ENCODE measurements around the gene PRSS2.
"Not testable (repeated sequence)": the region's sequence is repeated elsewhere in the genome, so short reads cannot be mapped to it uniquely, and the experiment has no call there.

Gene PRSS2

DNA sequence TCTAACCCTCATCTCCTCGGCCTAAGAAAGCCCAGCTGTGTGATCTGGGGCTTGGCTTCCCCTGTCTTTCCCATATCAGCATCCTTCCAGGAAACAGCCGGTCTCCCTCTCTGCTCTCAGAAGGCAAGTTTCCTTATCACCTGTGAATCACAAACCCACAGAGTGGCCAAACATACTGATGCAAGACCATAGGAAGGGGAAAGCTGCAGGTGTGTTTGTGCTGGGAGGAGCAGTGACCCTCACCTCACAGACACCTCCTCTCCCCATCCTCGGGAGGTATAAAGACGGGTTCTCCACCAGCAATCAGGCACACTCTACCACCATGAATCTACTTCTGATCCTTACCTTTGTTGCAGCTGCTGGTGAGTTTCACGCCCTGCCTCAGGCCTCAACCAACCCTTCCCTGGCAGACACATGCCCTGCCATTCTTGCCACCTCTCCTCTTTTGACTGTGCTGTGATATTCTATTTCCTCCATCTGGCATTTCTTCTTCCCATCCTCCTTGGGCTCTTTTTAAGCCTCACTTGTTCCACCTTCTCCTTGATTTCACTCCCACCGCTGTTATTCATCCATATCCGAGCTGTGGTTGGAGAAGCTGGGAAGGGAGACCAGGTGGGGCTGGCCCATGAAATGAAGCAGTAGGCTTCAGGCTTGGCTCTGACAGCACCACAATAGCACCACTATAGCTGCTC, at the start of gene PRSS2:
Gene PRSS2 (plus strand): TSS at position 310 of the 692 bp plus-strand sequence. CDS start 13 bp downstream, at position 323.
- DNase-seq, result no peak

DNA sequence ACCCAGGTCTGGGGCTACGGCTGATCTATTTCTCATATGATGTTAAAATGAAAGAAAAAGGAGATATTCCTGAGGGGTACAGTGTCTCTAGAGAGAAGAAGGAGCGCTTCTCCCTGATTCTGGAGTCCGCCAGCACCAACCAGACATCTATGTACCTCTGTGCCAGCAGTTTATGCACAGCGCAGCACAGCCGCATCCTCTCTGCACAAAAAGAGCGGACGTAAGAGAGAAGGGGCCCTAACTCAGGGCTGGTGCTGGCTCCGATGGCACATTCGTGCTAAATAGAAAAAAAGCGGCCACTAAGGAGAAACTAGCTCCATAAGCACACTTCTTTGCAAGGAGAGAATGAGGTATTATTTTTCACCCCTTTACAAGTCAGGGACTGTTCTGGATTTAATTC, 49.8 kb upstream of the PRSS2 start:
- DNase-seq, result no peak

DNA sequence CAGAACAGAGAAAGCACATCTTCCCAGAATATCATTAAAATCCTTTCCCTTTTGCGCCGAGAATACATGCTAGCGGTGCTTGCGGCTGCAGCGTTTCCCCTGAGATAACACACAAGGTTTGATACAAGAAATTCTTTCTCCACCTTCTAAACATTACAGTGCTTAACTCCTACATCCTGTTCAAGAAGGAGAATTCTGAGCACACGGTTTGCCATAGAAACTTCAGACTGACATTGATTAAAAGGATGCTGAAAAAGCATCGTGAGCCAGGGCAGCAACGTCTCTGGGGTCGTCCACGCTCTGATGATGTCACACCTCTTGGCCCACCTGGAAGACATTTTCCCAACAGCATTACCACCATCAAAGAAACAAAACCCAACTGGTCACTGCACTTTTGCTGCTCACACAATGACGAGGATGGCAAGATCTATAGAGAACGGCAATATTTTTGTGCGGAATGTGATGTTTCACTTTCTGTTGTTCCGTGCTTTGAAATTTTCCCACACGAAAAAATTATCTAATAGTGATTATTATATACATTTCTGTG, 48.4 kb upstream of the PRSS2 start:
- no peak for DNase-seq

DNA sequence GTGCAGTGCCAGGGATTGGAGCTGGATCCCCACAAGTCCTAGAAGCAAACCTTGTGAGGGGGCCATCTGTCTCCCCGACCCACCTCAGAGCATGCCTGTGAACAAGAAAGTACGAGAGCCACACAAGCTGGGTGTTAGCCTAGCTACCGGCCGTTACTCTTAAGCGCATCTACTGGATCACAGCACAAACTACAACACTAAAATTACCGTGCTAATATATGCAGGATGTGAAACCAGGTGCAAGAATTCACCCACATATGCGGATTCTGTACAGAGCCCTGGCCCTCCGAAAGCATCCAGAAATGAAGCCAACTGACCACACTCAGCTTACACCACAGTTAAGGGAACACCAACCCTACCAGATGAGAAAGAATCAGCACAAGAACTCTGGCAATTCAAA, 37.5 kb upstream of the PRSS2 start:
- DNase-seq, result no peak

DNA sequence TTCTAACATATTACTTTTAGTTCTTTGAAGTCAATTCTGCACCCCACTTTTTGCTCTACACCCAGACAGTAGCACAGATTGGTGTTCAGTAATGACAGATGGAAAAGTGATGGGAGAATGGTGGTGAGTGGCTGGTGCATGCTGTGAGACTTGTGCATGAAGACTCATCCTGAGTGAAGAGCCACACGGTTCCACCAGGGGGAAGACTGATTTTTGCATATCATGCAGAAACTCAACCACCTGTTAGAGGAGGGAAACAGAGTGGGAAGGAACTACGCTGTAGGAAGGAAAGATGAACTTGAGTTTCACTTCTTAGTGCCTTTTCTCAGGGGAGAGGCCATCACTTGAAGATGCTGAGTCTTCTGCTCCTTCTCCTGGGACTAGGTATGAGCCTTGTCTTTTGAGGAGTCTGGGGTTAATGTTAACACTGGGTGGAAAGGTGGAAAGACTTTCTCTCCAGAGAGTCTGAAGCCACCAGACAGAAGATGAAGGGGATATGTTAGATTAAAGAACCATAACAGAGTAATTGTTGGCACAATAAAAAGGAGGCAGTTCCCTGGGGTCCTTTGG, 30.8 kb upstream of the PRSS2 start:
- DNase-seq, result no peak

DNA sequence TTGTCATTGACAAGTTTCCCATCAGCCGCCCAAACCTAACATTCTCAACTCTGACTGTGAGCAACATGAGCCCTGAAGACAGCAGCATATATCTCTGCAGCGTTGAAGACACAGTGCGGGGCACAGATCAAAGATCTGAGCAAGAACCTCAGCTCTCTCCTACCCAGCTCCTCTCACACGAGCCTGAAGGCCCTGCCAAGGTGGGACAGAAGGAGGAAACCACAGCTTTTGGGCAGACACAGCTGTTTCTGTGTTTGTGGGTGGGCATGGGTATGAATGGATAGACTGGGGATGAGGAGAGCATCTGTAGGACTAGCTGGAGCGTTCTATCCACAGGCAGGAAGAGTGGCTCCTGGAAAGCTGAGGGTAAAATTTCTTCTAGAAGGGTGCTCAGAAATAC, 30.0 kb upstream of the PRSS2 start:
- DNase-seq, result no peak

DNA sequence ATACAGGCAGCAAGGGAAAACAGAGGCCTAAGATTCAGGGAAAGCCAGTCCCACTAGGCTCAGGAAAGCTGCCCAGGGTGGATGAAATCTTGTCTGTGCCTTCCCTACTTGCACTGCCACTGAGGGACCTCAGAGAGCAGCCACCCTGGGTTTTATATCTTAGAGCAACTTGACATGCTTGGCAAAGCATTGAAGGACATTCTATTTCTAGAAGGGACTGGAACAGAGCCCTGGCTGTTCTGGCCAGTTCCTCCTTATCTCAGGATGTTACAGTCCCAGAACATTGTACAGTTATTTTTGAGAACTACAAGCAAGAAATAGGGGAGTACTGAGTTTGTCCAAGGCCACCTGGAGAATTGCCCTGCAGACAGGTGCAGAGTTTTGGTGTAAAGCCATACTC, 28.8 kb upstream of the PRSS2 start:
- DNase-seq, result not testable (repeated sequence)

DNA sequence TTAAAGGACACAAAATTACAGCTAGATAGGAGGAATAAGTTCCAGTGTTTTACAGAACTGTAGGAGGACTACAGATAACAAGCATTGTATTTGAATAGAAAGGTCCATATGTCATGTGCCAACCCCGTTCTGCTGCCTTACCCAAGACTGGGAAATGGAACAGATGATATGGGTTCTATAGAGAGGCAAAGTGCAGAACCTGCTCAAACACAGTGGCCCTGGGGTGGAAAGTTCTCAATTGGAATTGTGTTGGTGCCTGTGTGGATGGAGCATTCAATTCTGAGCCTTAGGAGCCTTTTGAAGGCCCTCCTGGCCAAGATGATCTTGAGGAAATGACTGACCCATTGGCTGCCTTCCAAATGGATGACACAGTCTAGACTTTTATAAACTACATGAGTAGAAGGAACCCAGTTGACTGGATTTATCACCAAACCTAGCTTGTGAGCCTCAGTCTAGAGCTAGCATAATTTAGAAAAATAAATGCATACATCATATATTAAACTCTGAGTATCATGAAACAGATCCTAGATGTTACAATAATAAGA, 25.6 kb upstream of the PRSS2 start:
- no peak for DNase-seq

DNA sequence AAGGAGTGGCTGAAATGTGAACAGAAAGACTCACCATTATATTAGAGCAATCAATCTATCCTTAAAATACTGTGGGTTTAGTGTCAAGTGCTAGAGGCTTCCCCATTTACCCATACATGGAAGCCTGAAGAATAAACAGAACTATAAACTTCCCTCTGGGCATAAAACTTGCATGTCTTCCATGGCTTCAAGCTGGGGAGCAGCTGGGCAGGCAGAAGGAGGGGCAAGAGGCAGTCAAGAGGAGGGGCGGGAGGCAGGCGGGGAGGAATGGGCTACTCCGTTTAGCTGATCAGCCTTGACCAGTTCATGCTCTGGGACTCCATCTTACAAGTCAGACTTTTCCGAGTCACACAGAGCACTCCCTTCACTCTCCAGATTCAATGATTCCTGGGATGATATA, 25.0 kb upstream of the PRSS2 start:
- no peak for DNase-seq

DNA sequence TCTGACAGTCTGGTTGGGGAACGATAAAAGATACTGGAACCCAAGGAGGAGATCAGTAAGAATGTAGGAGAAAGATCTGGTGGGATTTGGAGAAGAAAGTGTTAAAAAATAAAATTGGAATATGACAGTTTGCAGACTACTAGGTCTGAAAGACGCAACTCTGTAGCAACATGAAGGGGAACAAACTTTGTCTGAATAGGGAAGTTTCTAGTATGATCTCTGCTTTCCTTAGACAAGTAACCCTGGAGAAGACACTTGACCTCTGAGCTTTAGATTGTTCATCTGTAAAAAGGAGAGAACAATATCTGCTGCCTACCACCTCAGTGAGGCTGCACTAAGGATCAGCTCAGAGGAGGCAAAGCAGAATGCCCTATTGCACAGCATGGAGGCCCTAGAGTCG, 24.5 kb upstream of the PRSS2 start:
- DNase-seq, result no peak

DNA sequence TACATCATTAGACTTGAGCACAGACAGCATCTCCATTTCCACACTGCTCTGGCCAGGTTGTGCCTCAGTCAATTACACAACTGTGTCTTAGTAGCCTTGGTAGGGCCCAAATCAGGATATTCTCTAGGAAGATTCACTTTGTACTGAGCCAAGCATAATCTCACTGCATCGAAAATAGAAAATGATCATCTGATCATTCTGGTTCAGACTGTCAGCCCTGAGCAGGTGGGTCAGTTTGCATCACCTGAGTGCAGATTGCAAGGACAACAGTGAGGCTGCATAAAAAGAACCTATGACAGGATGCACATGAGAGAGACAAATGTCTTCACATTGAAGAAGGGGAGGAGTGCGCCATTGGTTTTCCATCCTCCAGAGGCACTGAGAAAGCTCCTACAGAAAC, 22.4 kb upstream of the PRSS2 start:
- not testable (repeated sequence) for DNase-seq

DNA sequence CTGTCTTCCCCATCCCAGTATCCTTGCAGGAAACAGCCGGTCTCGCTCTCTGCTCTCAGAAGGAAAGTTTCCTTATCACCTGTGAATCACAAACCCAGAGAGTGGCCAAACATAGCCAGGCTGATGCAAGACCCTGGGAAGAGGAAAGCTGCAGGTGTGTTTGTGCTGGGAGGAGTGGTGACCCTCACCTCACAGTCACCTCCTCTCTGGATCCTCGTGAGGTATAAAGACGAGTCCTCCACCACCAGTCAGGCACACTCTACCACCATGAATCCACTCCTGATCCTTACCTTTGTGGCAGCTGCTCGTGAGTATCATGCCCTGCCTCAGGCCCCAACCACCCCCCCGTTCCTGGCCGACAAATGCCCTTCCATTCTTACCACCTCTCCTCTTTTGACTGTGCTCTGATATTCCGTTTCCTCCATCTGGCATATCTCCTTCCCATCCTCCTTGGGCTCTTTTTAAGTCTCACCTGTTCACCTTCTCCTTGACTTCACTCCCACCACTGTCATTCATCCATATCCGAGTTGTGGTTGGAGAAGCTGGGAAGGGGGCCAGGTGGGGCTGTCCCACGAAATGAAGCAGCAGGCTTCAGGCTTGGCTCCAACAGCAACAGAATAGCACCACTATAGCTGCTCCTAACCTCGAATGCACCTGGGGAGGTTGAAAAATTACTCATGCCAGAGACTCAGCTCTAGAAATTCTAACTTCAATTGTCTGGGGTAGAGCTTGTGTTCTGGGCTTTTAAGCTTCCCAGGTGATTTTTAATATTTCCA, 21.4 kb upstream of the PRSS2 start, which contains the start of gene PRSS1:
Gene PRSS1 (plus strand): TSS at position 255 of the 776 bp plus-strand sequence. CDS start 13 bp downstream, at position 268.
- no peak for DNase-seq

DNA sequence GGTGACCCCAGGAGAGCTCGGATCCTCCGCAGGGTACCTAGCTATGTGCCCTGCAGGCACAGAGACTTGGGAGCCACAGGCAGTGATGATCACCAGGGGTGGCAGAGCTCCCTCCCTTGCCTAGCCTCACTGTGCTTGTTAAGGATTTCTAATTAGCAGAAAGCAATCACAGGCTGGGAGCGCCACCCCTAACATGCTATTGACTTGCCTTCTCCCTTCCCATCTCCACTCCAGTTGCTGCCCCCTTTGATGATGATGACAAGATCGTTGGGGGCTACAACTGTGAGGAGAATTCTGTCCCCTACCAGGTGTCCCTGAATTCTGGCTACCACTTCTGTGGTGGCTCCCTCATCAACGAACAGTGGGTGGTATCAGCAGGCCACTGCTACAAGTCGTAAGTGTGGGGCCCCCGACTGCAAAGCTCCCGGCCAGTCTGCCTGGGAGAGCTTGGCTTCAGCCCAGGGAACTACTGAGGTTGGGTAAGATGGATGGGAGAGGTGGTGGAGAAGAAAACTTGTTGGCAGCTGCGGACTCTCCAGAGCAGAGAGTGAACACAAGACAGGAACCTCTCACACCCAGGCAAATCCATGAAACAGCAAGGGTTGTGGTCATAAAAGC, 20.3 kb upstream of the PRSS2 start:
- DNase-seq, result no peak

DNA sequence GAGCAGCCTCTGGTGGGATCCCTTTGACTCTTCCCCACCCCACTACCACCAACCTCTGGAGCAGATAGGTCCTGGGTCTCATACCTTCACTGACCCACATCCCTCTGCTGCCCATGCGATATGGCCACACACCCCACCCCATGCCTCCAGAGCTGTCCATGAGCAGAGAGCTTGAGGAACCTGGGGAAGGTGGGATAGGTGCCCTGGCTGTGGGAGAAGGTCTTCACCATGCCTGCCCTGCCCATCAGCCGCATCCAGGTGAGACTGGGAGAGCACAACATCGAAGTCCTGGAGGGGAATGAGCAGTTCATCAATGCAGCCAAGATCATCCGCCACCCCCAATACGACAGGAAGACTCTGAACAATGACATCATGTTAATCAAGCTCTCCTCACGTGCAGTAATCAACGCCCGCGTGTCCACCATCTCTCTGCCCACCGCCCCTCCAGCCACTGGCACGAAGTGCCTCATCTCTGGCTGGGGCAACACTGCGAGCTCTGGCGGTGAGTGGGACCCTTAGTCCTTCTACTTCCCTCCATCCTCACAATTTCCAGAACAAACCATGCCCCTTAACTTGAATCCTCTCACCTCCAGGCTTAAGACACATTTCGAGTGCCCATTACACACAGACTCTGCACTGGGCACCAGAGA, 19.1 kb upstream of the PRSS2 start:
- DNase-seq, result not testable (repeated sequence)

DNA sequence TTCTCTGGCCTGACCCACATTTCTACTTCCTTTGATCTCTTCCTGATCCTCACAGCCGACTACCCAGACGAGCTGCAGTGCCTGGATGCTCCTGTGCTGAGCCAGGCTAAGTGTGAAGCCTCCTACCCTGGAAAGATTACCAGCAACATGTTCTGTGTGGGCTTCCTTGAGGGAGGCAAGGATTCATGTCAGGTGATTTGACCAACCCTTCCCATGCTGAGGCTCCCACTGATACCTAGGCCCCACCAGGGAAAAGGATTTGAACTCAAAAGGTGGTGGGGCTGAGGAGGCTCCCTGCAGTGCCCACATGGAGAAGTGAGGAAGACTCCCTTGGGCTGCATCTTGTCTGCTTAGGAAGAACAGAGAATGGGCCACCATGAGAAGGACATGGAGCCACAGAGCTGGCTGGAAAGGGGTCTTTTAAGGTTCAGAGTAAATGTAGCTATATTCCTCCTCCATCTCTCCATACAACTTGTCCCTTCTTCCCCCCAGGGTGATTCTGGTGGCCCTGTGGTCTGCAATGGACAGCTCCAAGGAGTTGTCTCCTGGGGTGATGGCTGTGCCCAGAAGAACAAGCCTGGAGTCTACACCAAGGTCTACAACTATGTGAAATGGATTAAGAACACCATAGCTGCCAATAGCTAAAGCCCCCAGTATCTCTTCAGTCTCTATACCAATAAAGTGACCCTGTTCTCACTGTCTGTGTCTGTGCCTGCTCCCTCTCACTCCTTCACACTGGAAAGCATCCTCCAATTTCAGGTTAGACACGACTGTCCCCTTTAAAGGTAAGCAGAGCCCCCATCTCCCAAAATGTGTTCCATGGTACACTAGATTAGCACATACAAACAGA, 18.2 kb upstream of the PRSS2 start:
- DNase-seq, result no peak

DNA sequence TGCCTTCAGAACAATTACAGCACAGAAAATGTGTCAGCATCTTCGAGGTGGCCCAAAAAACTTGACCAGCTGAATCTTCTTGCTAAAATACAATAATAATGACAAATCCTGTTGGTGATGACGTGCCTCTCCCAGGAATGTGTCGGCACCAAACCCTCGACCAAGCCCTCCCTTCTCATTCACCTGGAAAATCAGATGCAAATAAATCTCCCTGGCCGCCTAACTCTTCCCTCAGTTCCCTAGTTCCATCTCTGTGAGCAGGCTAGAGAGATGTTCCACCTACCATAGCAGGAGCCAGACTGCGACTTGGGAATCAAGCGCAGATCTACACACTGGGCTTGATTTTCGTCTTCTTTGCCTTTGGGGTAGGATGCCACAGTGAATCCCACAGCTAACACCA, 17.4 kb upstream of the PRSS2 start:
- DNase-seq, result no peak

DNA sequence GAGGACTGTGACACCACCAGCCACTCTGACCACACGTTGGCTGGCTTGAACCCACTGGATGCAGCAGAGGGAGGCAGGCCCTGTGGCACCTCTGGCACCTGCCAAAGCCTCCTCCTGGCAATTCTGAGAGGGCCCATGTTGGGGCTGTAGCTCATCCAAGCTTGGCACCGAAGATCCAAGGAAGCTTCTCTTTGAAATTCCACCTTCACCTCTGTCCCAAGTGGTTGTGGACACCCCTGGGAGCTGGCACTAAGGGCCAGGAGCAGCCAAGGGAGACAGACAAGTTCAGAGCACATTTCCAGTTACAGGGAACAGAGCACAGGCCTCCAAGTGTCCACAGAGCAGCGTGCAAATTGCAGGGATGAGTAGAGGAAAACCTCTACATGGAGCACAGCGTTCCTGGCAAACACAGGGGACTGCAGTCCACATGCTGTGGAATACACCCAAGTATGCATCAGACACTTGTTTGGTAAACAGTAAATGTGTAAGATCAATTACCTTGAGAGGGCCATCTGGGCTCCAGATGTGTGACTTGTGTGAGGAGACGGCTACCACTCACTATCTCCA, 16.8 kb upstream of the PRSS2 start:
- peak; percentile 3 for DNase-seq

DNA sequence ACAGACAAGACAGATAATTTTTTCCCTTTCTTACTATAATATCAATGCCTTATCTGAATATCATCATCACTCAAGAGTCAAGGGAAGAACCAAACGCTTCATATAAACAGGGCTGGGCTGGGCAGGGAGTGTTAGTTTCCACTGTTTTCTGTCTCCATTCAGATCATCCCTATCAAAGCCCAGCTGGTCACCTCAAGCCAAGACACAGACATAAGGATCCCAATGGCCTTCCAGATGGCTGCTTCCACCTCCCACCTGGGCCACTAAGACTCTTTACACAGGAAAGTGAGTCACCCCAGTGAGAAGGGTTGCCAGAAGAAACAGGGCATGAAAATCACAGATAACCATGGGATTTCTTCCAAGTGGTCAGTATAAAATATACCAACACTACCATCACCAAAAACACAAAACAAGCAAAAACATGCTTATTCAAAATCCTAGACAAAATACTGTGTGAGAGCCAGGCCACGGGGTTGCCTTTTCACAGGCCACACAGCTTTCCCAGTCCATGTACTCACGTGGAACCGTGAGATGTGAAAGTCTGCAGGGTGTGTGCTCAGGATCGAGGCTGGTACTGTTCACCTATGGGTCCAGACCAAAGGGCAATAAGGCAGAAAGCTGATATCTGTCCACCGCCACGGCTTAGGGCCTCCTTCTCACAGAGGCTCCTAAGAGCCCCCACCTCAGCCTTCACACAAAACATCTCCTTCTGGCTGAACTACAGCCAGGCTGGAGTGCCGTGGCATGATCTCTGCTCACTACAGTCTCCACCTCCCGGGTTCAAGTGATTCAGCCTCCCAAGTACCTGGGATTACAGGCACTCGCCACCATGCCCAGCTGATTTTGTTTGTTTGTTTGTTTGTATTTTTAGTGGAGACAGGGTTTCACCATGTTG, 15.8 kb upstream of the PRSS2 start:
- no peak for DNase-seq

DNA sequence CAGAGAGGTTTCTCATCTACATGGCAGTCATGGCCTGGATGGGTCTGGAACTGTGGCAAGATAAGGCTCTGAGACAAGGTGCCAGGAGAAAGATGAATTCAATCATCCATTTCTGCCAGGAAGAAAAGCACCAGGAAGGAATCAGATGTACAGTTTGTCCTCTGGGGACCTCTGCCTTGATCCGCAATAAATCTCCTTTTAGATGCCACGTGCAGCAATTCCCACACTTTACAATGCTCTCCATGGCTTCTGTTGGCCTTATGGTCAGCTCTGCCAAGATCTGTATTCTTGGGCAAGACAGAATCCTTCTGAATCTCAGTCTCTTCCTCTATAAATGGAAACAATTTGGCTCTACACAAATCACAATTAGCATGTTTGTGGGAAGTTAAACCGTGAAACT, 12.5 kb upstream of the PRSS2 start:
- DNase-seq, result not testable (repeated sequence)

DNA sequence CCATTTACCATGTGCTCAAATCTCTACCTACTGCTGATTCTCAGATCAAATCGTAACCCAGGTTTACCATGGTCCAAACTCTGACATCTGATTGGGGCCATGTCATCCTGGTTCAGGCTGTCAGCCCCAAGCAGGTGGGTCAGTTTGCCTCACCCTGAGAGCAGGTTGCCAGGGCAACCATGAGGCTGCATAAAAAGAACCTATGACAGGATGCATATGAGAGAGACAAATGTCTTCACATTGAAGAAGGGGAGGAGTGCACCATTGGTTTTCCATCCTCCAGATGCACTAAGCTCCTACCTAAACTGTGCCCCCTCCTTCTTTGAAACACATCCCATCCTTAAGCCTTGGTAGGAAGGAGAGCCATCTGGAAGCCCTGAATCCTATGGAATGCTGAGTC, 11.3 kb upstream of the PRSS2 start:
- DNase-seq, result no peak
